NCI-H146 treated with DMSO at 0.1 percent for 48 hours (cell line): ENCODE measurements around the gene DNAH14.
"Not testable (repeated sequence)": the region's sequence is repeated elsewhere in the genome, so short reads cannot be mapped to it uniquely, and the experiment has no call there.

Source experiments
- DNase-seq: peaks from one replicate; lab custom pipeline; 2025; ENCODE audit not compliant: unreplicated experiment; lab: John Stamatoyannopoulos, UW

The DNAH14 gene

DNA sequence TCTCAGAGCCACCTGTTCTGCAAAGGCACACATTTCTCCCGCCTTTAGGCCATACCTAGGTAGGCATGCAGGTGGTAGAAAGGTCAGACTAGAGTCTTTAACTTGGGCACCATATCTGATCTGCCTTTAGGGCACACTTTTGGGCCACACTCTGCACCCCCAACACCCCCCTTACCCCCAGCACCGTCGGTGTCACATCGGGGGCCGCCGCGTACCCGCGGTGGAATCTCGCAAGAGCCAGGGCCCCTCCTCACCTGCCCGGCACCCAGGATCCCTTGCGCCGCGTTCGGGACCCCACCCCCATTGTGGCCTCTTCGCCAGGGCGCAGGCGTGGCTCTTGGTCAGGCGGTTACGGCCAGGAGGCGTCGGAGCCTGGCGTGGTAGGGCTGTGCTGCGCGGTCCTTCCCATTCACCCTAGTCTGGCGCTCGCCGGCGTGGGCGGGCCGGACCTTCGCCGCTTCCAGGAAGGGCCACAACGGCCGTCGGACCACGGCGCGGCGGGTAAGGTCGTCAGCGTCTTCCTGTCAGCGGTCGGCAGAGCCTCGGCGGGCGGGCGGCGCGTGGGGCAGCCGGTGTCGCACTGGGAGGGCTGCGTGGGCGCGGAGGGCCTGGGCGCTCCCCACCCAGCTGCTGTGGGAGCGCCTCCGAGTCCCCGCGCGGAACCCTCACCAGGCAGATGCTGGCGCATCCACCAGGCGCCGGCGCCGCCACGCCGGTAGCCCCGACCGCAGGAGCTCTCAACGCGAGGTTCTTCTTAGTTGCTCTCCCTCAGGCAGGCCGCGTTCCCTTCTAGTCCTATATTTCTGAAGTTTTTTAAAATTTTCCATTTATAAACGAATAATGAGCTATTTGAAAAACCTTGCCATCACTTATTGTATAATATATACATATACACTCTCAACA is at the start of gene DNAH14:
TSS of gene DNAH14 (plus strand) at position 341 of the 903 bp plus-strand sequence. CDS start 23,028 bp downstream, outside the sequence.
- peak; percentile 60 for DNase-seq

DNA sequence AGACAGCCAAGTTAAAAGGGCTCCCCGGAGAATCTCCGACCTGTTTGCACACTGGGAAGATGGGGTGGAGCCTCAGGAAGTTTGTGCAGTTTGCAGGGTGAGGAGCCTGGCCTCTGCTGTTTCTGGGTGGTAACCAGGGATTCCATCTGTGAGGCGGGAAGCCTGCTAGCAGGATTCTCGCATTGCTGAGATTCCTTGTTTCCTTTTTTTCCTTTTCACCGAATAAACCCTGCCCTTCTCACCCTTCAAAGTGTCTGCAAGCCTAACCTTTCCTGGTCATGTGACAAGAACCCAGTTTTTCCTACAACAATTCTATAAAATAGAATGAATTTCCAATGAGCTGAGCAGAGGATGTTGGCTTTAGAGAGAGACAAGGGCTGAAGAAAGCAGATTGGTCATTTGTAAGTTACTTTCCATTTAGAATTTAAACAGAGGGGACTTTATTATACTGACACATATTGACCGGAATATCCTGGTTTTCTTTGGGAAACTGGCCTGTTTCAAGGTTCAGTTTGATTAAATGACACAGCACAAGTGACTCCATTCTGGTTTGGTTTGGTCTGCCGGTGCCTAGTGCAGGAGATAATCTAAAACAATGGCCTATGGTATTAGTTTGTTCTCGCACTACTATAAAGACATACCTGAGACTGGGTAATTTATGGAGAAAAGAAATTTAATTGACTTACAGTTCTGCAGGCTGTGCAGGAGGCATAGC is 48.7 kb upstream of the DNAH14 start:
- no peak for DNase-seq

DNA sequence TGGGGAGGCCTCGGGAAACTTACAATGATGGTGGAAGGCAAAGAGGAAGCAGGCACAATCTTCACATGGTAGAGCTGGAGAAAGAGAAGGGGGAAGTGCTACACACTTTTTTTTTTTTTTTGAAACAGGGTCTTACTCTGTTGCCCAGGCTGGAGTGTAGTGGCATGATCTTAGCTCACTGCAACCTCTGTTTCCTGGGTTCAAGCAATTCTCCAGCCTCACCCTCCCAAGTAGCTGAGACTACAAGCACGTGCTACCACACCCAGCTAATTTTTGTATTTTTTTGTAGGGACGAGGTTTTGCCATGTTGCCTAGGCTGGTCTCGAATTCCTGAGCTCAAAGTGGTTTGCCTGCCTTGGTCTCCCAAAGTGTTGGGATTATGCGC is 48.2 kb upstream of the DNAH14 start:
- DNase-seq: not testable (repeated sequence)

DNA sequence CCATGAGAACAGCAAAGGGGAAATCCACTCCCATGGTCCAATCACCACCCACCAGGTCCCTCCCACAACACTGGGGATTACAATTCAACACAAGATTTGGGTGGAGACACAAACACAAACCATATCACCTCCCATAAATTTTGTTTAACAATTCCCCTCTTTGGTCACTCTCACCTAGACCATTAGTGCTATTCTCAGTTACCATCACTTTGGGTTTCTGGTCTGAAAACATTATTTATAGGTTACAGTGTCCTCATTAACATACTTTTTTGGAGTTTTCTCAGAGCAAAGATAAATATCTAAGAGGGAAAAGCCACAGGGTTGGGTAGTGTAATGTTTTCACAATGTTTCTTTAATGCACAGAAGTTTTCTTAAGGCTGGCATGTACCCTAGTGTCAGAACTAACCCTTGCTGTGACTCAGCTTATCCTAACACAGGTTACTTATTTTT is 47.7 kb upstream of the DNAH14 start:
- DNase-seq: no peak

DNA sequence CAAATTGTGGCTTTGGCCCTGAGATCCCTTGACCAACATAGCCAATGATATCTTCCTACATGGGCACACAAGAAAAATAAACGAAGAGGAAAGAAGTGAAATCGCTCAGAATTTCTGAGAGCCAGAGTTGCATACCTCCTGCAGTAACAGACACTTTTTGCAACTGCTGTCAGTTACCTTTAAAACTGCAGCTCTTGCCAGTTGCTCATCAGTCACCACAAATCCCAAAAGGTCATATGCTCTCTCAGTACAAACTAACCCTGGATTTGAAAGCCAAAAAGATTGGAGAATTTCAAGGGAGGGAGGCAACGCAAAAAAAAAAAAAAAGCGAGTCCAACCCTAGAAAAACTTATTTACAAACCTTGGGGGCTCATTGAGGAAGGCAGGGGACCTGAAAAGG is 47.2 kb upstream of the DNAH14 start:
- DNase-seq: no peak

DNA sequence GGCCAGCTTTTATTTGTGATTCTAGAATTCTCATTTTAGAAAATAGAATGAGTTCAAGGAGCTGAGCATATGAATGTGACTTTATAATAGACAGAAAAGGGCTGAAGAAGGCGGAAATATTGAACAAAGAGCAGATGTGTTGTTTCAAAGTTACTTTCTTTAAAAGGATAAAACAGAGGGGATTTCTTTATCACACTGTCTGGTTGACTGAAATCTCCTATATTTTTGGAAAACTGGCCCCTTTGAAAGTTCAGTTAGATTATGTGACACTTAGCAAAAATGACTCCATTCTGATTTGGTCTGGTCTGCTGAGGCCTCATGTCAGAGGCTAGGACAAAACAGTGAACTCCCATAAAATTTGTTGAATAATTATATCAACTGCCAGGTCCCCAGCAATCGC is 46.4 kb upstream of the DNAH14 start:
- no peak for DNase-seq

DNA sequence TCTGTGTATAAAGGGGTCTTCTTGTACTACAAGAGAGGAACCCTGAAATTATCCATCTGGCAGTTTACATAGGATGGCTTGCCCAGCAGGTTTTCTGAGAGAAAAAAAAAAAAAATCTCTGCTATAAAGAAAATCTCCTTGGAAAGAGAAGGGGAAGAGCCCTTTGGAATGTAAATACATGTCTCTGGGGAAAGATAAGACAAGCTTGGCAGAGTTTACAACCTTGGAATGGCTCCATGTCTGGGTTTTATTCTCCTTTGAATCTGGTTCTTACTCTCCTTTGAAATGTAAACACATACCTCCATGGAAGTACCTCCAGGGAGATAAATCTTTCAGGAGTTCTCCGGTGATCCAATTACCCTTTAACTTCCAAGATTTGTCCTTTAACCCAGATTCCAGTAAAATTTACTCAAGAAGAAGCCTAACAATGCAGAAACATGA is 45.1 kb upstream of the DNAH14 start:
- no peak for DNase-seq

DNA sequence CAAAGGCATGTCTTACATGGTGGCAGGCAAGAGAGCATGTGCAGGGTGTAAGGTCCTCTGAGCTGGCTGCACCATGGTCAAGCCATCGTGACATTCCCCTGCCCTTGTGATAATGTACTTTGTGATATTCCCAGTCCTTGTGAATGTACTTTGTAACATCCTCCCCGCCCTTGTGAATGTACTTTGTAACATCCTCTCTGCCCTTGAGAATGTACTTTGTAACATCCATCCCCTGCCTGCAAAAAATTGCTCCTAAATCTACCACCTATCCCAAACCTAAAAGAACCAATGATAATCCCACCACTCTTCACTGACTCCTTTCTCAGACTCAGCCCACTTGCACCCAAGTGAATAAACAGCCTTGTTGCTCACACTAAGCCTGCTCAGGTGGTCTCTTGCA is 44.1 kb upstream of the DNAH14 start:
- not testable (repeated sequence) for DNase-seq

DNA sequence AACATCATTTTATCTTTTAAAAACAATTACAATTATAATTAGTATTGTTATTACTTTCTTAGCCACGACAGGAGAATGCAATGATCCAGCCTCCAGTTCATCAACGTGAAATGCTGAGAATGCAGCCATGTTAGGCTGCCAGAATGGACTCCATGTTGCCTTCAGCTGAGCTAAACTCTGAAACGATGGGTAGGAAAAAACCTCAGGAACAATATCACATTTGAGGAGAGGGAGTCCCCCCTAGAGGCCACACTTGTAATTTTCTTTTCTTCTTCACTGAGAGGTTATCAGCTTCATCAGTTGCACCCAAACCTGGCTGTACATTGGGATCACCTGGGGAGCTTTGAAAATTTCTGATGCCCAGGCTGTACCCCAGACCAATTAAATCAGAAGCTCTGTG is 34.6 kb upstream of the DNAH14 start:
- no peak for DNase-seq

DNA sequence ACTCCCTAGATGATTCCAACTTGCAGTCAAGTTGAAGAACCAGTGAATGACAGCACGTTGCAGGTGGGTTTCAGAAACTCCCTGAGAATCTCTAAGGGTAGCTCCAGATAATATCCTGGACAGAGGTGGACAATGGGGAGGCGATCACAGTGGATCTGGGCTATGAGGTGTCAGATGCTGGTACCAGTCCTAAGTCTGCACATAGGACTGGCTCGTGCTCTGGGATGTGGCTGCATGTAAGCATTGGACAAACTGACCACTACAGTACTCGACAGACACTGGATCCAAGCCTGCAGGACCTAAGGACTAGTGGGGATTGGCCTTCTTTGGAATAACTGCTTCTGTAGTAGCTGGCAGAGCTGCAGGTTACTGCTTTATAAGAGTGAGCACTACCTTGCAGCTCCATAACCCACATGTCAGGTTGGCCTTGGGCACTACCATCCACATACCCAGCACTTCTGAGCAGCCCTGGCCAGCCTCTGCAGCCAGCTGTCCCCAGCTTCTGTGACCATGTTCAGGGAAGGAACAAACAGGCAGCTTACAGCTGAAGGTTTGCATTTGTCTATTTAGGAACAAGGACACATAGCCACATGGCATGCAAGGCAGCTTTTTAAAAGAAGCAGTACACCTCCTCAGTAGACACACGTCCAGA is 33.2 kb upstream of the DNAH14 start:
- no peak for DNase-seq

DNA sequence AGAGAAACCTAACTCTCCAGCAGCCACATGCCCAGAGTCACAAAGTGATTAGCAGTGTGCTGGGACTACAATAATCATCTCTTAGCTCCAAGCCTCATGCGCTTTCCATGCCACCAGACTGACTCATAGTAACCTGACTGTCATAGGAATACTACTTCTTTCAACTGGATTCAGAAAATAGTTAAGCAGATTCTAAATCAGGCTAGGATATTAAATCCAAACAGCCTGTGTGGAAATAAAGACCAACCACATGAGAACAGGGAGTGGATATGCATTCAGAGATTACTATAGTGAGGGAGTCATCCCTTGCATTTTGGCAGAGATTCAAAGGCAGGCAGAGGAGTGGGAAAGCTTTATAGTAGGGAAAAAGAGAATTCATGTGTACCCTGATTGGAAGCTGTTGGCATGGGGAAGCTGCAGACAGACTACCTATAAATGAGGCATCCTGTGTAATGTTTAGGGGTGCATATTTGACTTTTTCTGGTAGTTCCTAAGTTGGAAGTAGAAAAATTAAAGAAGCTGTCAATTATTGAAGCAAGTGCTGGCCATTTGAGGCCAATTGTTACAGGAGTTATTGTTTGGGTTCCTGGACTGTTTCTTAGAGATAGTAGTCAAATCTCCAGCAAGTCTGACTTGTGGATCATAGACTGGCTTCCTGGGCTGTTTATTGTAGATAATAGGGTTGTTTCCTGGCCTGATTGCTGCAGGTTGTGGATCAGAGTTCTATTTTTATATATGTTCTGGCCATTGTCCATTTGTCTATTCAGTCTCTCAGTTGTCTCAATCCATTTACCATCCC is 31.7 kb upstream of the DNAH14 start:
- DNase-seq: no peak

DNA sequence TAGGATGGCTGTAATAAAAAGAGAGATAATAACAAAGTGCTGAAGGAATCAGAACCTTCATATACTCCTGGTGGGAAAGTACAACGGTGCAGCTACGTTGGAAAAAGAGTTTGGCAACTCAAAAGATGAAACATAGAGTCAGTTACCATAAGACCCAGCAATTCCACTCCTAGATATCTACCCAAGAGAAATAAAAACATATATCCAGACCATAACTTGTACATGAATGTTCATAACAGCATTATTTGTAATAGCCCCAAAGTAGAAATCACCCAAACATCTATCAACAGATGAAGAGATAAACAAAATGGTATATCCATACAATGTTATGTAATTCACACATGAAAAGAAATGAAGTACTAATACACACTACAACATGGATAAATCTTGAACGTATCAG is 30.5 kb upstream of the DNAH14 start:
- no peak for DNase-seq

DNA sequence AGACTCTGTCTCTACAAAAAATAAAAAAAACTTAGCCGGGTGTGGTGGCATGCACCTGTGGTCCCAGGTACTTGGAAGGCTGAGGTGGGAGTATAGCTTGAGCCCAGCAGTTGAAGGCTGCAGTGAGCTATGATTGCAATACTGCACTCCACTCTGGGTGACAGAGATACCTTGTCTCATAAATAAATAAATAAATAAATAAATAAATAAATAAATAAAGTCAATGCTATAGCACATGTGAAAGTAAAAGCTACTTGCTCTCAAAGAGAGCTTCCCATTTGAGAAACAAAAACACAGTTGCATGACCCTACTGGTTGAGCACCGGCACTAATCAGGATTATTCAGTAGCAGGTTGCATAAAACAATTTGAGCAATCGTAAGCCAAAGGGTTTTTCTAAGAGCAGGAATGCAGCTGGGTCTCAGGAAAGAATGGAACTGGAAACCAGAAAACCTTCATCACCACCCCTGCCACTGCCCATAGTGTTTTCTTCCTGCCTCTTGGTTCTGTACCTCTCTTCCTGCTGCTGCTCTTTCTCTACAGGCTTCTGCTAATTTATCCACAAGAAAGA is 29.3 kb upstream of the DNAH14 start:
- no peak for DNase-seq

DNA sequence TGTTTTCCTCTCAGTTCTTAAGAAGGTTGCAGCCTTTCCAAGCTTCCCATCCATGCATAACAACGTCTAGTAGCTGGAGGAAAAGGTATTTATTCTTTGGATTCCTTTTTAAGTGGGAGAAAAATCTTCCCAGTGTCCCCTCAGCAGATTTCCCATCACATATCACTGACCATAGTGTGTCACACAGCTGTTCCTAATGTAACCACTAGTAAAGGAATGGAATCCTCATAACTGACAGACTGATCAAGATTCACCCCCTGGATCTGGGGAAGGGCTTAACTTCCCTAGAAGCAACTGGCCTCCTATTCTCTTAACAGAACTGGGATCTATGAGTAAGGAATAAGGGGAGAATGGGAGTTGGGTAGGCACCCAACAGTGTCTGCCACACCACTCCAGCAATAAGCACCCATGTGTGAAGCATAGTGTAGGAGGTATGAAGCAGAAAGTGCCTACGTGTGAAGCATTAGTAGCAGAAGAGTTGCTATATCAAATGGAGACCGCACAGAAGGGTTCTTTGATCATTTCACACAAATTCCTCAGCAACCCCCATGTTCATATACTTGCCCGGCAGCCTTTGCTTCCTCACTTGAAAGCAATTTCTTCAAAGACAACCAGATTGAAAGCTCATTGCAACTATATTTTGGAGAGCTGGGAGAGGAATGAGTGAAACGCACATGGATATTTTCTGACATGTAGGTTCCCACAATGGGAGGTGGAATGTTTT is 28.2 kb upstream of the DNAH14 start:
- DNase-seq: no peak

DNA sequence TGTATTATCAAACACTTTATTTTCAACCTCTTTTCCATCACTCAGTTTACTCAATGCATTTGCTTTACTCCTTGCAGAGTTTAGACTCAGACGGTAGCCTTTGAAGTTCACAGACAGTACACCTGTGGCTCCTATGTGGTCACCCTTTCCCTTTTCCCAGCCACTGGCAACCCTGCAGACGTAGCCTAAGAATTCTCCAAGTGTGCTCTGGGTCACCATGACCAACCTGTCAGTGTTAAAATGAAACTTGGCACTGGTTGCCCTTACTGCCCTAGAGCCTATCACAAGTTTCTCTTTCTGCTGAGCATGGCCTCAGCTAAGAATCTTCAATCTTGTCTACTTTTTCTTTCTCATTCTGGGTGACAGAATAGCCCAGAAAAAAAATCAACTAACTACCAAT is 25.5 kb upstream of the DNAH14 start:
- no peak for DNase-seq

DNA sequence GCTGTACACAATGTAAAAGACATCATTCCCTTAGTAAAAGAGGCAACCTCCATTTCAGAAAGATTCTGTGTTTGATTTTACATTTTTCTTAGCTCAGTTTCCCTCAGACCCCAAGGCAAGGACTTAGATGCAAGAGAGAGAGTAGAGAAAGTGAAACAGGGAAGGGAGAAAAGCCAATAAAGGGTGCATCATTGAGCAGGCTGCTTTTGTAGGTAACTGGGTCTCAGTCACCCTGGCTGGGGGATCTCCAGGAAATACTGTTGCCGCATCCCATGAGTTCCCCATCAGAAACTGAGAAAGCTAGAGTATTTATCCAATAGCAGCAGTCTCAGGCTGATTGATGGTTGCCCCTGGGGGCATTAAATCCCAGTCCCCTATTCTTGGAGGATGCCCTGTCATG is 23.1 kb upstream of the DNAH14 start:
- DNase-seq: no peak

DNA sequence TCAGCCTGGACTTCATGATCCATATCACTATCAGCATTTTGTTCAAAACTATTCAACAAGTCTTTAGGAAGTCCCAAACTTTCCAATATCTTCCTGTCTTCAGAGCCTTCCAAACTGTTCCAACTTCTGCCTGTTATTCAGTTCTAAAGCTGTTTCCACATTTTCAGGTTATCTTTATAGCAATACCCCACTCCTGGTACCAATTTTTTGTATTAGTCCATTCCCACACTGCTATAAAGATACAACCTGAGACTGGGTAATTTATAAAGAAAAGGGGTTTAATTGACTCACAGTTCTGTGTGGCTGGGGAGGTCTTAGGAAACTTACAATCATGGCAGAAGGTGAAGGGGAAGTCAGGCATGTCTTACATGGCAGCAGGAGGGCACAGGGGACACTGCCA is 18.3 kb upstream of the DNAH14 start:
- no peak for DNase-seq

DNA sequence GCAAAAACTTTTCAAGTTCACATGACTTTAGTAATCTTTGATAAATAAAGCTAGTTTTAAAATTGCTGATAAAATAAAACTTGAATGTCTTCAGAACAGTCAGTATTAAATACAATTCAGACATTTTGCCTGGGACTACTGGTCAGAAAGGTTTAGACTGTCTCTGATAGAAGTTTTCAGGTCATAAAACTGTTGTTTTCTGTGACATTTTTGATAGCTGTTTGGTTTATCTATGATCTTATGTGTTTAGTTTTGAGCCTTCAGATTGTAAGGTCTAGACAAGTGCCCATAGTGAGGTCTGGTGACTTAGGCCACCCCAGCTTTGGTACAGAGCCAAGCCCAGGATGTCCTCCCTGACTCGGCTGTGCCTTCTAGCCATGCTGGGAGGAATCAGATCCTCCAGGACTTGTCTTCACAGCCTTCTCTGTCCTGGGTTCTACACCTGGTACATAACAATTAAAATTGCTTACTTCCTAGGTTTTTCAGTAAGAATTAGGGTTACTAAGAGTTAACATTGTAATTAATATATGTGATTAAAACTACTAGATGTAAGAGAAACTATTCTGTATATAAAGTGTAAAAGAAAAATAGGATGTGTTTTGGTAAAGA is 15.1 kb upstream of the DNAH14 start:
- DNase-seq: no peak

DNA sequence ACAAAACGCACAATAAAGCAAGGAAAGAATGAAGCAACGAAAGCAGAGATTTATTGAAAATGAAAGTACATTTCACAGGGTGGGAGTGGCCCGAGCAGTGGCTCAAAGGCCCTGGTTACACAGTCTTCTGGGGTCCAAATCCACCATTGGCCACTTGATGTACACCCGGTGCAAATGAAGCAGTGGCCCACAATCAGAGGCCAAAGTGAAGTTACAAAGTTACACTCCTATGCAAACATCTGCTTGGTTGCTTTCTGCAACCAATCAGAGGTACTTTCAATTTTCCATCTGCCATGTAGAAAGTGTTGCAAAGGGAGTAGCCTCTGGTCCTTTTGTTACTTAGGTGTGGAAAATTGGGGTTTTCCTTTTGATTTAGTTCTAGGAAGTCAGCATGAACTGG is 10.0 kb upstream of the DNAH14 start:
- DNase-seq: no peak
